Colonic mucosa (tissue), 4 donors: ENCODE measurements around the gene RNASE13. TPM values are rescaled to one million over a fixed set of nuclear protein-coding genes. Genes with fewer than 3 reads are reported as not detected.
A peak's percentile ranks its signal among the peaks of the same experiment; 100 is the strongest.
"Not testable (repeated sequence)": the region's sequence is repeated elsewhere in the genome, so short reads cannot be mapped to it uniquely, and the experiment has no call there.

Experiments
- DNase-seq: peaks from one replicate; pipeline ENCODE4 v3.0.0-alpha.2; 2020
- H3K27ac ChIP-seq: fragments of 200-600 bp; one replicate; pipeline ENCODE4 v1.8.0; 2021
- H3K27me3 ChIP-seq: fragments of 200-600 bp; one replicate; pipeline ENCODE4 v1.8.0; 2021
- H3K36me3 ChIP-seq: fragments of 200-600 bp; one replicate; pipeline ENCODE4 v1.8.0; 2021
- H3K4me1 ChIP-seq: fragments of 200-600 bp; one replicate; pipeline ENCODE4 v1.8.0; 2021; ENCODE audit warnings: mild to moderate bottlenecking
- H3K4me3 ChIP-seq: fragments of 200-600 bp; one replicate; pipeline ENCODE4 v1.8.0; 2021
- H3K9ac ChIP-seq, 2 donors: one replicate each; pipeline ENCODE4 v1.7.0; 2013; ENCODE audit warnings: control low read depth in 2 of 2, low read depth in 2 of 2, low read length in 2 of 2
- H3K9me3 ChIP-seq: fragments of 200-600 bp; one replicate; pipeline ENCODE4 v1.8.0; 2021
- CTCF ChIP-seq: fragments of 200-600 bp; IDR thresholded peaks from one replicate; pipeline ENCODE4 v1.8.0; 2022; ENCODE audit warnings: antibody characterized with exemption, mild to moderate bottlenecking
- intact Hi-C: fragments of 100-400 bp; cut with DNase I; formaldehyde crosslinking; loops from one replicate; pipeline ENCODE4 v1.14.1; 2022
- total RNA-seq, 2 donors: library from RNA; stranded (reverse); fragmentation: NEBNext Ultra II Directional in 1 of 2; extraction: Animal tissue kit (Norgen Biotek cat#: 25700) in 1 of 2; gene quantifications; one replicate each; pipeline ENCODE4 v1.2.1, GENCODE V29; 2021
- donor health status: healthy.
- donor health status: DM: no; HTN: no; CAD: no.
- donor health status: DM: no; HTN: no; CAD: no.

The RNASE13 gene
- total RNA-seq, 2 donors from 2014 or later = not detected

- Histone ChIP-seq H3K9ac (peak overlapping the region in 1 of 2 donors; percentile 61), H3K4me1 (peaks cover 8% of the 10 kb centered on the region), H3K27ac (peak overlapping the region; percentile 1), H3K9me3 (no peaks in the 10 kb centered on the region), H3K4me3 (no peak overlapping the region), H3K36me3 (peaks cover 11% of the 10 kb centered on the region), H3K27me3 (no peaks in the 10 kb centered on the region)
- intact Hi-C loops = no loop called here
- no peak for TF ChIP-seq CTCF
- no peak for DNase-seq
These were observed 38.1 kb downstream of the RNASE13 start for GRCh38 chr14:20996521-20996920.

DNA sequence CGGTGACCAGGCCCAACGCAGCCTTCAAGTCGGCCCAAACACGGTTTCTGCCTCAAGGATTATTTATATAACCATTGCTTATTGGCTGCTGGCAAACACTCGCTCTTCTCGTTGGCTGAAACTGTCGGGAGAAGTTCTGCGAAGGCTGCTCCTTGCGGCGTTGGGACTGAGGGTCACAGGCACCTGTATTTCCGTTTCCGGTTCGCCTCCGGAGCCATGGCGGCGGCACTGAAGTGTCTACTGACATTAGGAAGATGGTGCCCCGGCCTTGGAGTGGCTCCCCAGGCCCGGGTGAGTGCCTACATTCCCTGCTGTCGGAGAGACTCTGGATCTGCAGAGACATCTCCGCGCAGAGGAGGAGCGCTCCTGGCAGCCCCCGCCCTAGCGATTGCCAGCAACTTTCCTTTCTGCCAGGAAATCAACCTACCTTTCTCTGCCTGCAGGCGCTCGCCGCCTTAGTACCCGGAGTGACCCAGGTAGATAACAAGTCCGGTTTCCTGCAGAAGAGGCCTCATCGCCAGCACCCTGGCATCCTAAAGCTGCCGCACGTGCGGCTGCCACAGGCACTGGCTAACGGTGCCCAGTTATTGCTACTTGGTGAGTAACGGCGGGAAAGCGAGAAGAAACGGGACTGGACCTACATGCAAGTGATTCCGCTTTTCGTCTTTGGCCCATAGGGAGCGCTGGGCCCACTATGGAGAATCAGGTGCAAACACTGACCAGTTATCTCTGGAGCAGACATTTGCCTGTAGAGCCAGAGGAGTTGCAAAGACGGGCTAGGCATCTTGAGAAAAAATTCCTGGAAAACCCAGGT lies 44.6 kb downstream of the RNASE13 start, which contains the start of gene METTL17:
TSS of gene METTL17 (plus strand) at position 194 of the 814 bp plus-strand sequence. CDS start at position 217, 23 bp downstream.
- DNase-seq = peak; percentile 94
- peak; percentile 25 for TF ChIP-seq CTCF
- peaks cover 17% of the 10 kb centered on the region for H3K4me1 ChIP-seq
- H3K27me3 ChIP-seq = no peaks in the 10 kb centered on the region
- H3K4me3 ChIP-seq = peak within 1 kb of the TSS; percentile 84
- H3K9me3 ChIP-seq = no peaks in the 10 kb centered on the region
- peaks cover 8% of the 10 kb centered on the region for H3K36me3 ChIP-seq
- H3K9ac ChIP-seq = peak within 1 kb of the TSS; percentile 61 to 73
- intact Hi-C loops = no loop called here
- H3K27ac ChIP-seq = peak within 1 kb of the TSS; percentile 85

DNA sequence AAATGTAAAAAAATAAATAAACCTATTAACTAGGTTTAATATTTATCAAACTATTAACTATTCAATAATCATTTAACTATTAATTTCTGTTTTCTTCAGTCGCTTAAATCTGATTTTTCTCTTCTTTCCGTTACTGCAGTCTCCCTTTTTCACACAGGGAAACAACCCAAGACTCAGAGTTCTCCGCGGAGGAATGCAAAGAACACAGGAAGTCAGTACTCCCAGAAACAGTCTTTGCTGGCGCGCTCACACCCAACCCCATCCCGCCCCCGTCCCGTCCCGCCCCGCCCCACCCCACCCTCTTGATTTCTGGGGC lies 45.2 kb downstream of the RNASE13 start:
- no peak for DNase-seq
- H3K4me3 ChIP-seq = peak overlapping the region; percentile 84
- H3K36me3 ChIP-seq = peaks cover 3% of the 10 kb centered on the region
- no peaks in the 10 kb centered on the region for H3K9me3 ChIP-seq
- intact Hi-C loops = no loop called here
- H3K27ac ChIP-seq = peak overlapping the region; percentile 85
- peaks cover 17% of the 10 kb centered on the region for H3K4me1 ChIP-seq
- no peak overlapping the region for H3K9ac ChIP-seq
- no peak for TF ChIP-seq CTCF
- H3K27me3 ChIP-seq = no peaks in the 10 kb centered on the region

- TF ChIP-seq CTCF = no peak
These were observed 45.7 kb downstream of the RNASE13 start for GRCh38 chr14:20988717-20989470.

DNA sequence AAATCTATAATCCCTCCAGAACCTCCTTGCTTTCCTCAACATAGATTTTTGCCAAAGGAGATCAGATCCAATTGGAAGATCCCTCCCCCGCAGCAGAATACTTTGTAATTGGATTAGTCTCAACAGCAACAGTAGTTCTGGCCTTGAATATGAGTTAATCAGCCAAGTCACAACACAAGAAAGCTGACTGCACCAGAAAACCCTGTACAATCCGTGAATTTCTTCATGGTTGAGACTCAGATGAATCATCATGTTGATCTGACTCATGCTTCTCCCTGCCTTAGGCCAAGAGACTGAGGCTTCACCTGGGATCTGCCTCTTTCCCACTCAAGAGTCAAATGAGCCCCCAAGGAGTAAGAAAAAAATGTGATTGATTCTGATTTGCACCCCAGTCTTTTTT lies 47.8 kb downstream of the RNASE13 start:
- Histone ChIP-seq H3K9me3 (no peaks in the 10 kb centered on the region), H3K9ac (no peak overlapping the region), H3K4me3 (no peak overlapping the region), H3K27ac (no peak overlapping the region), H3K4me1 (peaks cover 16% of the 10 kb centered on the region), H3K27me3 (no peaks in the 10 kb centered on the region), H3K36me3 (no peaks in the 10 kb centered on the region)
- no peak for DNase-seq
- intact Hi-C loops = no loop called here
- no peak for TF ChIP-seq CTCF

More at GRCh38 chr14:20988717-20989470, 45.7 kb downstream of the RNASE13 start:
- Histone ChIP-seq H3K27ac (peak overlapping the region; percentile 85), H3K9me3 (no peaks in the 10 kb centered on the region), H3K36me3 (no peaks in the 10 kb centered on the region), H3K27me3 (no peaks in the 10 kb centered on the region), H3K4me1 (peaks cover 17% of the 10 kb centered on the region), H3K4me3 (peak overlapping the region; percentile 84), H3K9ac (peak overlapping the region in 1 of 2 donors; percentile 35)
- no peak for DNase-seq
- intact Hi-C loops = no loop called here

DNA sequence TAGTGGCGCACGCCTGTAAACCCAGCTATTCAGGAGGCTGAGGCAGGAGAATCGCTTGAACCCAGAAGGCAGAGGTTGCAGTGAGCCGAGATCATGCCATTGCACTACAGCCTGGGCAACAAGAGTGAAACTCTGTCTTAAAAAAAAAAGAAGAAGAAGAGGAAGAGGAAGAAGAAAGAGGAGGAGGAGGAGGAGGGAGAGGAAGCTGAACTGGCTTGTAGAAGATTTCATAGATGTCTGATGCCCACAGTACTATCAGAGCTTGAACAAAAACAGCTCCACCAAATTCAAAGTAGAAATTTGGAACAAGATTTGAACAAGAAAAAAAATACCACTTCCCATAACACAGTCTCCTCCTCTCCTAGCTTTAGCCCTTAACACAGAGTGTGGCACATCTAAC lies 49.0 kb downstream of the RNASE13 start:
- intact Hi-C loops = not testable (repeated sequence)

More for the DNA sequence above, 49.0 kb downstream of the RNASE13 start:
- H3K27me3 ChIP-seq, H3K9ac ChIP-seq, H3K9me3 ChIP-seq, H3K36me3 ChIP-seq, DNase-seq, H3K4me1 ChIP-seq, H3K27ac ChIP-seq, H3K4me3 ChIP-seq: not testable (repeated sequence)
